Transverse colon (tissue), 4 donors: ENCODE results near the gene NLRC5. TPM values are rescaled to one million over a fixed set of nuclear protein-coding genes. Genes with fewer than 3 reads are reported as not detected.

Source experiments
- DNase-seq: peaks from one replicate; pipeline ENCODE4 v3.0.0-alpha.2; 2019
- H3K27ac ChIP-seq, 4 donors: fragments of 200-600 bp; sonication (generic); 2 replicates each; pipeline ENCODE4 v1.5.1; 2016 to 2018; ENCODE audit warnings: inconsistent platforms in 4 of 4
- H3K27me3 ChIP-seq: fragments of 200-600 bp; sonication (generic); 2 replicates; pipeline ENCODE4 v1.5.1; 2017; ENCODE audit warnings: inconsistent platforms
- H3K36me3 ChIP-seq, 4 donors: fragments of 200-600 bp; sonication (generic); 2 replicates each; pipeline ENCODE4 v1.5.1; 2017 to 2019; ENCODE audit warnings: inconsistent platforms in 4 of 4
- H3K4me1 ChIP-seq, 4 donors: fragments of 200-600 bp; sonication (generic); 2 replicates each; pipeline ENCODE4 v1.5.1; 2017 to 2020; ENCODE audit warnings: inconsistent platforms in 4 of 4
- H3K4me3 ChIP-seq, 4 donors: fragments of 200-600 bp; sonication (generic); 1 replicate in 1 of 4; 2 replicates in 3 of 4; pipeline versions ENCODE4 v1.5.1 to v1.6.1; 2017 to 2019; ENCODE audit warnings: inconsistent platforms in 4 of 4
- H3K9me3 ChIP-seq, 2 donors: fragments of 200-600 bp; sonication (generic); 2 replicates each; pipeline ENCODE4 v1.5.1; 2017 to 2019; ENCODE audit warnings: inconsistent platforms in 2 of 2
- CTCF ChIP-seq, 5 experiments: fragments of 200-600 bp in 3 of 5; fragments of 450-650 bp in 2 of 5; sonication (generic) in 3 of 5; IDR thresholded peaks; 1 replicate in 2 of 5; 2 replicates in 3 of 5; pipeline ENCODE4 v1.5.1; 2016 to 2017; ENCODE audit warnings: antibody characterized with exemption in 5 of 5, inconsistent platforms in 3 of 5, mild to moderate bottlenecking in 2 of 5, moderate library complexity in 1 of 5
- EP300 ChIP-seq: sonication (generic); formaldehyde crosslinking; IDR thresholded peaks from one replicate; pipeline ENCODE4 v1.6.1; 2017; ENCODE audit warnings: antibody characterized with exemption, low read depth
- POLR2A ChIP-seq: fragments of 450-650 bp; IDR thresholded peaks from one replicate; pipeline ENCODE4 v1.6.1; 2016; ENCODE audit warnings: antibody characterized with exemption, mild to moderate bottlenecking, moderate library complexity
- POLR2AphosphoS5 ChIP-seq, 3 donors: sonication (generic); formaldehyde crosslinking; IDR thresholded peaks; one replicate each; pipeline ENCODE4 v1.6.1; 2016; ENCODE audit warnings: antibody characterized with exemption in 3 of 3
- WGBS, 2 donors: methylation state at CpG; one replicate each; pipeline ENCODE4 v1.1.5; 2018; ENCODE audit warnings: low coverage in 1 of 2; 5-methylcytosine and 5-hydroxymethylcytosine counted together
- in situ Hi-C, 4 donors: fragments of 200-750 bp; cut with MboI; loops; one replicate each; pipeline versions ENCODE4 v1.15.0 to v1.15.1; 2017; ENCODE audit warnings: low sequenced_read_pairs in 3 of 4, low pct_ligation_motif_present in 1 of 4, low pct_unique_long_range_greater_than_20kb in 1 of 4
- intact Hi-C: fragments of 100-400 bp; cut with DNase I; formaldehyde crosslinking; loops from one replicate; pipeline ENCODE4 v1.15.1; 2023; ENCODE audit warnings: low total_unique reads
- total RNA-seq, 4 donors: library from RNA; depleted of rRNA; stranded (reverse); fragments of >200 nt; gene quantifications; one replicate each; pipeline ENCODE4 v1.1.0, GENCODE V29; 2016

NLRC5 gene
- total RNA-seq, 4 donors from 2014 or later = 59.4 to 171 (median 73.6) TPM

GRCh38 chr16:57007530-57007929, 18.2 kb downstream of the NLRC5 start:
- H3K4me3 ChIP-seq = no peak overlapping the region
- H3K27me3 ChIP-seq = no peaks in the 10 kb centered on the region
- intact Hi-C loops (no loop called here), in situ Hi-C loops (no loop called here)
- DNase-seq = no peak
- 76 to 77% methylated on average over 3 of the region's 3 CpGs for WGBS, 2 donors
- TF ChIP-seq POLR2A (no peak), POLR2AphosphoS5 (IDR thresholded peaks at IDR 0.05) (no peak), CTCF (IDR thresholded peaks at IDR 0.05) (no peak), EP300 (no peak)
- no peaks in the 10 kb centered on the region for H3K4me1 ChIP-seq
- H3K9me3 ChIP-seq = no peaks in the 10 kb centered on the region
- no peaks in the 10 kb centered on the region for H3K36me3 ChIP-seq
- H3K27ac ChIP-seq = no peak overlapping the region

GRCh38 chr16:57008440-57008839, 19.1 kb downstream of the NLRC5 start:
- in situ Hi-C loops = no loop called here
- TF ChIP-seq POLR2AphosphoS5 (IDR thresholded peaks at IDR 0.05) = no peak
- TF ChIP-seq POLR2A = no peak
- TF ChIP-seq CTCF (IDR thresholded peaks at IDR 0.05) = no peak
- no peak for TF ChIP-seq EP300
- H3K9me3 ChIP-seq = no peaks in the 10 kb centered on the region

GRCh38 chr16:57009643-57010170, 20.4 kb downstream of the NLRC5 start:
- intact Hi-C loops (no loop called here), in situ Hi-C loops (no loop called here)
- H3K27ac ChIP-seq = no peak overlapping the region
- H3K9me3 ChIP-seq = no peaks in the 10 kb centered on the region
- H3K4me3 ChIP-seq = no peak overlapping the region
- TF ChIP-seq CTCF (IDR thresholded peaks at IDR 0.05) = no peak
- TF ChIP-seq POLR2AphosphoS5 (IDR thresholded peaks at IDR 0.05) = no peak
- TF ChIP-seq POLR2A = no peak
- TF ChIP-seq EP300 = no peak
- peaks cover 0 to 14% (median 2%) of the 10 kb centered on the region in 4 donors for H3K4me1 ChIP-seq
- H3K36me3 ChIP-seq = no peaks in the 10 kb centered on the region
- 100% methylated on average over 1 to 2 of the region's 2 CpGs for WGBS, 2 donors
- no peak for DNase-seq
- H3K27me3 ChIP-seq = no peaks in the 10 kb centered on the region

More at GRCh38 chr16:57008440-57008839, 19.1 kb downstream of the NLRC5 start:
- Histone ChIP-seq H3K4me1 (peaks cover 0 to under 1% (median 0%) of the 10 kb centered on the region in 4 donors), H3K27ac (no peak overlapping the region), H3K36me3 (no peaks in the 10 kb centered on the region), H3K4me3 (no peak overlapping the region), H3K27me3 (no peaks in the 10 kb centered on the region)
- DNase-seq = no peak
- intact Hi-C loops = no loop called here
- WGBS, 2 donors = 95 to 96% methylated on average over 1 of the region's 1 CpG

GRCh38 chr16:57012353-57012752, 23.0 kb downstream of the NLRC5 start:
- TF ChIP-seq POLR2A (no peak), POLR2AphosphoS5 (IDR thresholded peaks at IDR 0.05) (no peak), CTCF (IDR thresholded peaks at IDR 0.05) (no peak), EP300 (no peak)
- DNase-seq = no peak
- WGBS, 2 donors = 88 to 95% methylated on average over 1 to 13 of the region's 13 CpGs
- no peak overlapping the region for H3K27ac ChIP-seq
- H3K36me3 ChIP-seq = no peaks in the 10 kb centered on the region
- H3K4me3 ChIP-seq = no peak overlapping the region
- peaks cover 0 to 20% (median 4%) of the 10 kb centered on the region in 4 donors for H3K4me1 ChIP-seq
- no peaks in the 10 kb centered on the region for H3K9me3 ChIP-seq
- intact Hi-C loops = no loop called here
- in situ Hi-C loops = no loop called here
- H3K27me3 ChIP-seq = no peaks in the 10 kb centered on the region
